Stimulated activated CD8-positive, alpha-beta memory T cell treated with anti-CD3 and anti-CD28 coated beads, Interleukin-4, amount 100 ng/mL, for 4 hours (primary cell): ENCODE data around the gene GUCY2F.

Experiments
- DNase-seq, 2 donors: peaks; one replicate each; pipeline ENCODE4 v3.0.0-alpha.2; 2020; ENCODE audit warnings: low read depth in 2 of 2, low spot score in 1 of 2

The GUCY2F gene

DNA sequence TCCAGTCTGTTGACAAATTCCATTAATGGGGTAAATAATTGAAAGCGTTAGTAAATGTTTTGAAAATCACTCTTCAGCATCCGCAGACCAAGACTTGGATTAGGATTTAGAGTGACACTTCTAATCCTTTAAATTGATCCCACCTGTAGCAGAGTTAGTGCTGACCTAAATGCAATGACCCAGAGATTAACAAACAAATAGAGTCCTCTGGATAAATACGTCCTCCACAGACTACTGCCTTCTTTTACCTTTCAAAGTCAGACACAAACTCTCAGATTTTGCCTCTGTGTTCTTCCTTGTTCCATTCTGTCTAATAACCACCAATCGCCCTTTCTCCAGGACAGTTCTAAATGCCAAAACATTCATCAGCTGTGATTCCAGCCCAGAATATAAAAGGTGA is at the start of gene GUCY2F:
Gene GUCY2F, minus strand, starts transcription at position 101 of the 400 bp plus-strand sequence. CDS start 6,150 bp downstream, outside the sequence.
- DNase-seq, result no peak

DNA sequence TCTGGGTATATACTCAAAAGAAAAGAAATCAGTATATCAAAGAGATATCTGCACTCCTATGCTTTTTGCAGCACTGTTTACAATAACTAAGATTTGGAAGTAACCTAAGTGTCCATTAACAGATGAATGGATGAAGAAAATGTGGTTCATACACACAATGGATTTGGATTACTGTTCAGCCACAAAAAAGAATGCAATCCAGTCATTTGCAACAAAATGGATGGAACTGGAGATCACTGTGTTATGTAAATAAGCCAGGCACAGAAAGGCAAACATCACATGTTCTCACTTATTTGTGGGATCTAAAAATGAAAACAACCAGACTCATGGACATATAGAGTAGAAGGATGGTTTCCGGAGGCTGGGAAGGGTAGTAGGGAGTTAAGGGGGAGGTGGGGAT is 37.1 kb upstream of the GUCY2F start:
- no peak for DNase-seq

DNA sequence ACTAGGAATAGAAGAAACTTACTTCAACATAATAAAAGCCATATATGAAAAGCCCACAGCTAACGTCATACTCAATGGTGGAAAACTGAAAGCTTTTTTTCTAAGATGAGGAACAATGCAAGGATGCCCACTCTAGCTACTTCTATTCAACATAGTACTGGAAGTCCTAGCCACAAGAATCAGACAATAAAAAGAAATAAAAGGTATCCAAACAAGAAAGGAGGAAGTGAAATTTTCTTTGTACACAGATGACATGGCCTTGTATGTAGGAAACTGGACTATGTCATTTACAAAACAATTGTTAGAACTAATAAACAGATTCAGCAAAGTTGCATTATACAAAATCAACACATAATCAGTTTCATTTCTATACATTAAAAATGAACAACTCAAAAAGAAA is 29.2 kb upstream of the GUCY2F start:
- DNase-seq, result no peak

DNA sequence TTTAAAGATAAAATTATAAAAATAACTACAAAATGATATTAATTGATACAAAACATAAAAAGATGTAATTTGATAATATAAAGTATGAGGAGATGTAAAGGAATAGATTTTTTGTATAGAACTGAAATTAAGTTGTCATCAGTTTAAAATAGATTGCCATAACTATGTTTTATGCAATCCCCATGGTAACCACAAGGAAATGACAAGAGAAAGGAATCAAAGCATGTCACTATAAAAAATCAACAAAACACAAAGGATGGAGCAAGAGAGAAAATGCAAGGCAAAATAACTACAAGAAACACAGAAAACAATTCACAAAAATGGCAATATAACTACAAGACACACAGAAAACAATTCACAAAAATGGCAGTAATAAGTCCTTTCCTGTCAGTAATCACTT is 27.0 kb upstream of the GUCY2F start:
- no peak for DNase-seq

DNA sequence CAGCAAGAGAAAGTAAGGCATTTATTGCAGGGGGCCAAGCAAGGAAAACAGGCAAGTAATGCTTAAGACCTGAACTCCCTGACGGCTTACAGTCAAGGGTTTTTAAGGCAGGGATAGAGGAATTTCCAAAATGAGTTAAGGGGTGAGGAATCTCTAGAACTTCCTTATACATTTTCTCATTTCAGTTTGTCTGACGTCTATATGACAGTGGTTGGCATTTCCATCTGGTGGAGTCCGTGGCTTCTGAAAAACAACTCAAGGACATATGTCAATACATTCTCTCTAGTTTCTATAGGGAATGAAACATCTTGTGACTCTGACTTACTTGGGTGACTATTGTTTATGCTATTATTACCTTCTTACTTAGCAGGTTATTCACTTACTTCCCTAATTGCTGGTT is 19.3 kb upstream of the GUCY2F start:
- no peak for DNase-seq

DNA sequence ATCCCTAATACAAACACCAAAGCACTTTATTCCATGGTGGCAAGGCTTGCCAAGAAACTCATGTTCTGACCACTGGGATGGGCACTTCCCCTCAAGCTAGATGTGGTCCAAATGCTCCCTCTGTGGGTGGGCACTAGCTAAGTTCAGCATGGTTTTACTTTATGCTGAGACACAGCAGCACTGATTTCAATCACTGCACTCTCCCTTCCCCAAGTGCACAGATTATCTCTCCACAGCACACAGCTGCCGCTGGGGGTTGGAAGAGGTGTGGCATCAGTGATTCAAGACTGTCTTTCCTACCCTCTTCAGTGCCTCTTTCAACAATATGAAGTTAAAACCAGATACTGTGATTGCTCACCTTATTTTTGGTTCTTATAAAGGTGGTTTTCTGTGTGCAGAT is 16.5 kb upstream of the GUCY2F start:
- no peak for DNase-seq

DNA sequence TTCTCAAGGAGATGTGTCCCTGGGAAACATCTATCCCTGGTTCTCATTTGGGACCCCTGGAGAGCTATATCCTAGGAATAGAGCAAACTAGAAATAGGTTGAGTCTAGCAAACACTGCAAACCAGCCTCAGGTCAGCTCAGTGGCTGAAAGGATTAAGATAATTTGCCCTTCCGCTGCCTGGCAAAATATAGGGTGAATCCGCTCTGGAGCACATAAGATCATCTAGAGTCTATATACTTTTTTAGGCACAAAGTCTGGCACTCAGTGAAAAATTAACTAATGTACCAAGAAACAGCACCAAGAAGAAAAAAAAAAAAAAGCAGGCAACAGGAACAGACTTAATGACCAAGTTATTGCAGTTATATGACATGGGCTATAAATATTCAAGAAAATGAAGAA is 7.3 kb upstream of the GUCY2F start:
- no peak for DNase-seq

DNA sequence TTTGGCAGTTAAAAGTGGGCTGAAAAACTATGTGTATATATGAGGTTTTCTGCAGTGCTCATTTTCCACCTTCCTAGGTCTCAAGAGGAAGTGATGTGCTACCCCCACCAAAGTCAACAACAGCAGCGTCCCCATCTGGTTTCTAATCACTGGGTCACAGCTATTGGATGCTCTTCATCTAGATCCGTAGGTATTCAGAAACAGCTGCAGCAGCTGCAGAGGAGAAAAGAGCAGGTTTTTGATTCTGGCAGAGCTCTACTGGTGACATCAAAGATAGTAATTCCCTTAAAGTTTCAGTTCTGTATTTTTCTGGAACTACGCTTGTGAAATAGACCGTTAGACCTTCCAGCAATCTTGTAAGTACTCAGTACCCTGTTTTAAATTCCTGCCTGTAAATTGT is 5.8 kb upstream of the GUCY2F start:
- DNase-seq, result no peak

DNA sequence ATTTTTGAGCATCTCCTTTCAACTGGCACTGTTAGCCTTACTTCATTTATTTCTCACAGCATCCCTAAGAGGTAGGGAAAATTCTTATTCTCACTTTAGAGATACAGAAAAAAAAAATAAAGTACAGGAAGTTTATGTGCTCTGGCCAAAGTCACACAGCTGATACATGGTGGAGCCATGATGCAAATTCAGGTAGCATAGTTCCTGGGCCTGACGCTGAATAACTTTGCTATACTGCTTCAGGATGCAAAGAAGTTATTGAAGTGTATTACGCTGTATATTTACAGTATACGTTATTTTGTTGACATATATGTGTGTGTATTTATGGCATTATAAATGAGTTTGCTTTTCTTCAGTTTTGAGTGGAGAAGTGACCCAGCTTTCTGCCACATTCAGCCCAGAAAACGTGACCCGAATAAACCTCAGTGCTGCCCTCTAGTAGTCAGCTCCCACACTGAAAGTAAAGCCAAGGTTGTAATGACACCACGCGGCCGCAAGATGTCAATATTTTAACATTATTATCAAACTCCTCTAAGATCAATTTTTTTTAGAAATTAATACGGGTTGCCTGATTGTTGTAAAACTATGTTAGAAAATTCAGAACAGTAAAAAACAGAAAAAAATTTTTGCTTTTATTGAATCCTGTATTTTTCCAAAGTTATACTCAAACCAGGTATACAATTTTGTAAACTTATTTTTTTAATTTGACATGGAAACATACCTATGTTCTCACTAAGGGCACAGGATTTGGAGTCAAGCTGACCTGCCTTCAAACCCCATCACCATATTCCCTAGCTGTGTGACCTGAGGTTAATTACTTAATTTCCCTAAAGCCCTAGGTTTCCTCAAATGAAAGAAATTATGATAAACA is 3.8 kb upstream of the GUCY2F start:
- DNase-seq, result peak; percentile 11 to 23

DNA sequence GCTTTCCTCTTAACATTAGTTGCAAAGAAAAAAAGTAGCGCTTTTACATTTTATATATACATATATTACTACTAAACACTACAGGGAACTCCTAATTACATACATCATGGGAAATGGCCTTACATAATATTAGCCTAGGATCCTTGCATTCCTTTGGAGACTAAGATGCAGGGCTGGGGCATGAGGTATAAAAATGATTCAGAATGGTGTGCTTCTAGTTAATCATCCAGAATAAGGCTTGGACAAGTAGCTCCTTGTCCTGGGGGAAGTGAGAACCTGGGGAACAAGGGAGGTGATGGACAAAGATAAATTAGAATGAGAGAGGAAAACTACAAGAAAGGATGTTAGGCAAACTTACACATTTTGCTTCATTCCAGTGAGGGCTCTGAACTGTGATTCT is 3.0 kb upstream of the GUCY2F start:
- DNase-seq, result no peak

DNA sequence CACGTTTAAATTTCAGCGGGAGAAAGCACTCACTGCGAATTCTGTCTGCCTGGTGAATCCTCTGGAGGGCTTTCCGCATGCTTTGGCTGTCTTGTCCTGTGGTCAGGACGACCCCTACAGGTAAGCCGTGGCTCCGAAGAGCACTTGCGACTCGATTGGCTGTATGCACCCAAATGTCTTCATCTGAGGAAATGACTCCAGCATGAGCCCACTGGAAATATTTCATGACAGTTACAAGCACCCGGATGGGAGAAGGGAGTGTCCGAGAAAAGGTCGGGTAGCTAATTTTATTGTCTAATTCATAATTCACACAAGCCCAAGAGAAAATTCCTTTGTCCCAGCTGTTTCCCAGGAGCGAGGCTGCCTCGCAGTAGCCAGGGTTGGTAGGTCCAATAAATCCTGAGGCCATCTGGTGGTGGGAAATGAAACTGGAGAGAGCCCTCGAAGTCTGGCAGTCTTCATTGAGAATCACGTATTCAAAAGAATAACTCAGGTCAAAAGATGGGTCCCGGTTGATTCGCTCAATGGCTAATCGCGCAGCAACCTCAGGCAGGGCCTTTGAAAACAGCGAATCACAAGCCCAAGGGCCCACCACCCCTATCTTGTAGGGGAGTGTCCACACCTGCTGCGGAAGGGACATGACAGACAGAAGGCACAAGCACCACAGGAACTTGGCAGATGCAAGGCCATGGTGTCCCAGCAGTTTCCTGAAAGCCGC is 6.6 kb downstream of the GUCY2F start:
- no peak for DNase-seq

DNA sequence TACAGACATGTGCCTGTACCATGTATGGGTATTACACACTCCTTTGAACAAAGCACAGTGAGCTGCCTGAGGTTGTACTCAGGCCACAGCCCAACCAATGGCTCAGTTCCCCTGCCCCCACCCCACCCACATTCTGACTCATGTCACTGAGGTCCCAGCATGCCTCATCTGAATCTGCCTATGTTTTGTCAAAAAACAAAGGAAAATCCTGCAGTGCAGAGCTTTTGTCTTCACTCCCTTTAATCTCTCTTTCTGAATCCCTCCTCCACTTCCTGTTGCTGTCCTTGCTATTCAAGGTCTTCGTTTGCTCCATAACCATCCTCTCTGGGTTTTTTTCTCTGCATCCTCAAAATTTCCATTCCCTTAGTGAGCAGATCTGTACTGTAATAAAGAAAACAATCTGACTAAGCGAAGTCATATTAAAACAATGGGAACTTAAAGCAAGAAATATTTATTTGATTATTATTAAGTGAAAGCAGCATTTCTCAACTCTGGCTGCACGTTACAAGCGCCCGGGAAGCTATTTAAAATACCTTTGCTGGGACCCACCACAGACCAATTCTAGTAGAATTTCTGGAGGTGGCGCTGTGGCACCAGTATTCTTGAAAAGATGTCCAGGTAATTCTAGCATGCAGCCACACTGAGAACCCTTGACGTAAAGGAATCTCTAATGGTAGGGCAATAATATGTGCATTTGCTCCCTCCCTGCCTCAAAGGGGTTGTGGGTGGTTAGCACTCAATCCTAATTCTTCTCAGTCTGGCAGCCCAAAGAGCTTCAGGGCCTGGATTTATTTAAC is 8.7 kb downstream of the GUCY2F start:
- DNase-seq, result no peak

DNA sequence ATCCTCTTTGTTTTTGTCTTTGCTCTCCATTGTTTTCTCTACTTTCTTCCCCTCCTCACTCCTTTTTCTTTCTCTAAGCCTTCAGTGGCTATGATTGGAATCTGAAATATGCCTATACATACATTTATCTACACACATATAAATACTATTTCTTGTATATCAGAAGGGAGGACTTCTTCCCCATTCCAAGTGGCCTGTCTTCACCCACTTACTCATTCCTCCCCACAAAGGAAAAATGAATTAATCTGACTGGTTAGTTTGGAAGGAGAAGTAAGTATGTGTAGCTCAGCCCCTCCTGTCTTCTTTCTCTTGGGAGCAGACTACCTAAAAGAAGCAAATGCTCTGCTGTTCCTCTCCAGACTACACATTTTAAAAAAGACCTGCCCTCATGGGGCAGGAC is 17.7 kb downstream of the GUCY2F start:
- DNase-seq, result no peak

DNA sequence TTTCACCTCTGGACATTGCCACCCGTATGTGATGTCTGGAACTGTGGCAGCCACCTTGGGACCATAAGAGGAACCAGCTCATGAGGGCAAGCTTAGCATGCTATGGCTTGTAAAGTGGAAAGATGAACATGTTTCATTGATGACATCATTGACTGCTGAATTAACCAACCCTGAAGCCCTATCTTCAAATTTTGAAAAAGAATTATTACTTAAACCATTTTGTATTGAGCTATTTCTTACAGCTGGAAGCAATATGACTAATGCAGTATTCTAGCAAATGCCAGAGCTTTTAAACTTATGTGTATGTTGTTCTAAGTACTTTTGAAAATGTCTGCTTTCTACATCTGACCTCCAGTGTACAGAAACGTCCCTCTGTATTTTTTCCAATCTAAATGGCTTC is 18.1 kb downstream of the GUCY2F start:
- no peak for DNase-seq

DNA sequence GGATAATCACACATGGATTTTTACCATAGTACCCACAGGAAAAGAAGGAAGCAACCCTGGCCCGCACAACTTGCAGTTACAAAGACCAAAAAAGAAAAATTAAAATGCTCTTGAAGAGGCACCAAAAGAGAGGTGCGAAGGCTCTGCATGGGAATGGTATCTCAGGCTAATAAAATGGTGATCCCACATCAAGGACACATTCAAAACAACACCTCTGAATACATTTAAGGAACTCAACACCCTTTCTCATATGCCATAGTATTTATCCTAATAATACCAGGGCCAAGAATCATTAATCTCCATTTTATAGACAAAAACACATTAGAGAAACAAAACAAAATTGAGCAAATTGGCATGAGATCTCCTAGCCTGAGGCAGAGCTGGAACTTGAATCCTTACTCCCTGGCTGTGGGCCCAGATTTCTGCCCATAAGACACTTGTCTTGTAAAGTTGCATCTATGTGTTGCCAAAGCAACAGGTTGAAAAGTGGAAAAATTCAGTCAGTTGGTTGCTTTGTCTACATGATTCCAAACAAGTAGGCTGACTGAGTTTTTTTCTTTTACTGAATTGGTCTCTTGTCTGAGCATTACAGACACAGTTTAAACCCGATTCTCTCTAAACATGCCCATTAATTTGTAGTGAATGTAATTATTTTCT is 33.5 kb downstream of the GUCY2F start:
- no peak for DNase-seq

DNA sequence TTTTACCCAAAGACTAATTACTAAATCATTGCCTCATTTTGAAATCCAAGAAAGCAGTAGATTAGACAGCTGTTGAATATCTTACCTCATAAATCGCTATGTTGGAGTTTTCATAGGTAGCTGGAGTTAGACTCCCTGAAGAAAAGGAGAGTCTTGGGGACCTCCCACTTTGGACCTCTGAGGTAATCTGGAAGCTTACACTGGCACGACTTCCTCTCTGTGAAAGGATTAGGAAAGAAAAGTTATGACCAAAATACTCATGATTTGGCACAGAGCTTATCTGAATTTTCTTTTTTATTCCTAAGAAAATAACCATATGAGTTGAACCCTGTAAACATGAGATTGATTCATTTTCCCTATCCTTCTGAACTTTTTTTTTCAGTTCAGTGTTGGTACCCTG is 40.6 kb downstream of the GUCY2F start:
- DNase-seq, result no peak

DNA sequence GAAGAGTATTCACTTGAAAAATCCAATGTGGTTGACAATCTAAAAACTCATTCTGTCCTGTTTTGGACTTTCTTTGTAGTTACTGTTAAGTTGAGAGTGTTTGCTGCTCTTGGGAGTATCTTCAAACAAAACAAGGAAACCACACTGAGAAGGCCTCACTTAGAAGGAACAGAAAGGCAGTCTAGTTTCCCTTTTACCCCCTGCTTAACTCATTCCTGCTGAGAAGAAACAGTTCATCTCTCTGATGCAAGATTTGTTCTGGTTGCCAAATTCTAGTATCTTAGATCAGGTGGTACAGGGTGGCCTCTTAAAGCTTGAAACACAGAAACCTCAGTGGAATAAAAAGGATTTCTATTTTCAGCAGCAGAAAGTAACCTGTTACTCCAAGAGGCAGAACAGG is 41.4 kb downstream of the GUCY2F start:
- DNase-seq, result no peak

DNA sequence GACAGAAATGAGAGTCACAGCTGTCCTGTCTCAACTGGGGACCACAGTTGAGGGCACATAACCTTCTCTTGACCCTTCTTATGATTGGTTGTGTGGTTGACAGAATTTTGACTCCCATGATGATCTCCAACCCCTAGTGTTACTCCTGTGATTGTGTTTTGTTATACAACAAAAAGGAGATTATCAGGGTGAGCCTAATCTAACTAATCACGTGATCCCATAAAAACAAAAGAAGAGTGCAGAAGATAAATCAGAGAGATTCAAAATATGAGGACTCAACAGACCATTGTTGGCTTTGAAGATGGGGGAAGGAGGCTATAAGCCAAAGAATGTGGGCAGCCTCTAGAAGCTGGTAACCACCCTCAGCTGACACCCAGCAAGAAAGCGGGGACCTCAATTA is 72.7 kb downstream of the GUCY2F start:
- DNase-seq, result no peak

DNA sequence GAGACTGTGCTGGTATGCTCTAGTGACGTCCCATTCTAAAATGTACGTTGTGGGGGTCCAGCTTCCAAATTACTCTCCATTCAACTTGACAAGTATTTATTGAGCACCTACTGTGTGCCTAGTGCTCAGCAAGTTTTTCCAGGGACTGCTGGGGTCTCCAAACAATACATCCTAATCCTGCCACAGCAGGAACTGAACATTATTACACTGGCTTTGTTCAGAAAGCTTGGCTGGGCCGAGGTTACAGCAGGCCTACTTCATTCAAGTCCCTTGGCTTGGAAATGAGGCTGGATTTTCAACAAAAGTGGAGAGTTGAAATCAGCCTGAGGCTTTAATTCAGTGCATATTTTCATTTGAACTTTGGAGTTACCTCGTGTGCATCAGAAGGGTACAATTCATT is 78.0 kb downstream of the GUCY2F start:
- DNase-seq, result no peak

DNA sequence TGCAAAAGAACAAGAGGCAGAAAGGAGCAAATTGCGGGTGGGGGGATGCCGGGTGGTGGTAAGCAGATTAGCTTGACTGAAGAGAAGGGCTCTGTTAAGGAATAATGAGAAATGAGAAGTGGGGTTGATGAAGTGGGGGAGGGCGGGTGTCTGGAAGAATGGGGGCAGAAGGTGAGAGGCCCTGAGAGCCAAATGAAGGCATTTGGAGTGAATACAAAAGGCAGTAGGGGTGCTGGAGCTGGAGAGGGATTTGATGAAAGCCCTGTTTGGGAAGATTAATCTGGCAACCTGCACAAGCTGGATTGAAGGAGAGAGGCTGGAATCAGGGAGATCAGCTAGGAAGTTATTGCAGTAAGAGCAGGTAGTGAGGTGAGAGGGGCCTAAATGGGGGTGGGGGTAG is 82.1 kb downstream of the GUCY2F start:
- no peak for DNase-seq

DNA sequence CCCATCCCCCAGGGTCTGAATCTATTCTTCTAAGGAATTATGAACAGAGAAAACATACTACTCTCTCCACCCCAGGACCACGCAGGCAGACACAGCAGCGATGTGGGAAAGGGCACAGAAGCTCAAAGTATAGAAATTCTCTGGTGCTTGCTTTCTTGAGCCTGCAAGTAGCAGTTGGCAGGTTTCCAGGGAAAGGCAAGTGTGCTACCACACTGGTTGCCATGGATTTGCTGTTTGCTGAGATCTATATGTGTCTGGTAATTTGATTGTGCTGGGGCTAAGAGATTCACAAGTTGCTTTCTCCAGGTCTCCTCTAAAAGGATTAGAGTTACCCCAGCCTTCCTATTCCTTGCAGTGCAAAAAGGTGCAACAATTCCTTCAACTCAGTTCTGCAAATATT is 83.1 kb downstream of the GUCY2F start:
- no peak for DNase-seq
